GM21576 (cell line): ENCODE measurements around the gene FAM83G.
"Not testable (repeated sequence)": the region's sequence is repeated elsewhere in the genome, so short reads cannot be mapped to it uniquely, and the experiment has no call there.

Experiments
- ATAC-seq: cut with Tn5 transposase; IDR thresholded peaks from one replicate; pipeline ENCODE4 v1.9.1; 2021; ENCODE audit warnings: mild to moderate bottlenecking, moderate library complexity; ENCODE audit not compliant: unreplicated experiment

The FAM83G gene

DNA sequence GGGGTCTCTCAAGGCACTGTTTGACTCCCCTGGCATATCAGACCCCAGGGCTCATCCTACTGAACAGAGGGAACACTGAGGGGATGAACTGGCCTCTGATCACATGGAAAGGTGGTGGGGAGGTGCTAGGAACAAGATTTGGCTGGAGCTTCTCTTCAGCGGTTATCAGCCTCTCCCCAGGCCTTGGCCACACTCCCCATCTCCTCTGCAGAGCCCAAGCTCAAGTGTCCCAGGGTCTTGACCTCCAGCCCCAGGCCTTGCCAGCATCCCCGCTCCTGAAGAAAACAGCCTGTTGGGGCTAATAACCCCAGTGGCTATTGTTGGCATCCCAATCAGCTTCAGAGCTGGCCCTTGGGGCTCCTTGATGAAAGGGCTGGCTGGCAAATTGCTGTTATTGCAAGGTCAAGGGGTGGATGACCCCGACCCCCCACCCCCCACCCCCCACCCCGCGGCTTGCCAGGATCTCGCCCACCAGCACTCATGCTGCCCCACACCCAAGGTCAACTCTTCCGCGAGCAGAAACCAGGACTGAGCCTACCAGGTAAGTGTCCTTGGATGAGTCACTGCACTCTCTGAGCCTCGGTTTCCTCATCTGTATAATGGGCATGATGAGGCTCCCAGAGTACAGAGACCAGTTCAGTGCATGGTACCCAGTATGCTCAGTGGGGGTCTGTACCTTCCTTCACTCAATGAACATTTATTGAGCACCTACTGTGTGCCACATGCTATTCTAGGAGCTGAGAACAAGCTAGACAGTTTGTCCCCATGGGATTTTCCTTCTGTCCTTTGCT lies 18.8 kb upstream of the FAM83G start:
- ATAC-seq: no peak

- no peak for ATAC-seq
Observed at GRCh38 chr17:19022747-19023146, 18.2 kb upstream of the FAM83G start.

GRCh38 chr17:19022128-19022527 lies 17.6 kb upstream of the FAM83G start:
- no peak for ATAC-seq

DNA sequence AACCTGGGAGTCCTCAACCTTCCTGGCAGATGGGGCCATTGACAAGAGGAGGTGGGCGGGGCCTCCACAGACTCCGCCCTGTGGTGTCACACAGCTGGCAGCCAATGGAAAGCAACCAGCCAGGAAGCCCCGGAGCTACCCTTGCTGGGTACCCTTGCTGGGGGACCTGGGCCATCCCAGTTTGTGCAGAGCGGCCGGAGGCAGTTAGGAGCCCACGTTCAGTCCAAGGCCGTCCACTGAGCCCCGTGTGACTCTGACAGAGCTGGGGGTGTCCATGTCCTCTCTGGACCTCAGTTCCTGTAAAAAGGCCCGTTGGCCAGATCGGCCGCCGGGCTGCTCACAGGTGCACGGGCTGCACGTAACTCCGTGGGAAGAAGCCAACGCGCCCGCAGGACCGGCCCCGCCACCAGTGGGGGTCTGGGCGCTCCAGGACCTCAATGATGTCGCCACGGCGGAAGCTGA lies 17.1 kb upstream of the FAM83G start:
- no peak for ATAC-seq

DNA sequence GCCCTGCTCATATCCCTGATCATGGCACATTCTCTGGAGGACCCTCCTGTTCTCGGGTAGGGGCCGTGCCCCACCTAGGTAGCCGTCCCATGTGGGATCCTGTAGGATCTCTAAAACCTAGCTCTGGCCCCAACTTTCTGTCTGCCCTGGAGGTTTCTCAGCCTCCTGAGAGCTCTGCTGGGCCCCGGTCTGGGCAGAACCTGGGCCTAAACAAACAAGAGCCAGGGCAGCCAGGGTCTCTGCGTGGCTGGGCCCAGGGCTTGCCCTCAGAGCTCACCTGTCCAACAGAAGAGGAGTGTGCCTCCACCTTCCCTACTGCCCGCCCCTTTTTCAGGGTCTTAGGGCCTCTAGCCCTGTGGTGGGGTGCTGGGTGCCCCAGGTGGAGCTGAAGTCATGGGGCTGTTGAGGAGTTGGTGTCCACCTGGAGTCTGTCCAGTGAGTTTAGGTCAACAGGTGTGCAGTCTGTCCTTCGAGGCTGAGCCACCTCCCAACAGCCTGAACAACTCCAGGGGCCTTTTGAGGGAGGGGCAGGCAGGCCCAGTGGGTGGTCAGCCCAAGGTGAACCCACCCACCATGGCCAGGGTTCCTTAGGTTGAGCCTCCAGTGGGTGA lies 16.6 kb upstream of the FAM83G start:
- not testable (repeated sequence) for ATAC-seq

GRCh38 chr17:19020016-19020415 lies 15.5 kb upstream of the FAM83G start:
- no peak for ATAC-seq

DNA sequence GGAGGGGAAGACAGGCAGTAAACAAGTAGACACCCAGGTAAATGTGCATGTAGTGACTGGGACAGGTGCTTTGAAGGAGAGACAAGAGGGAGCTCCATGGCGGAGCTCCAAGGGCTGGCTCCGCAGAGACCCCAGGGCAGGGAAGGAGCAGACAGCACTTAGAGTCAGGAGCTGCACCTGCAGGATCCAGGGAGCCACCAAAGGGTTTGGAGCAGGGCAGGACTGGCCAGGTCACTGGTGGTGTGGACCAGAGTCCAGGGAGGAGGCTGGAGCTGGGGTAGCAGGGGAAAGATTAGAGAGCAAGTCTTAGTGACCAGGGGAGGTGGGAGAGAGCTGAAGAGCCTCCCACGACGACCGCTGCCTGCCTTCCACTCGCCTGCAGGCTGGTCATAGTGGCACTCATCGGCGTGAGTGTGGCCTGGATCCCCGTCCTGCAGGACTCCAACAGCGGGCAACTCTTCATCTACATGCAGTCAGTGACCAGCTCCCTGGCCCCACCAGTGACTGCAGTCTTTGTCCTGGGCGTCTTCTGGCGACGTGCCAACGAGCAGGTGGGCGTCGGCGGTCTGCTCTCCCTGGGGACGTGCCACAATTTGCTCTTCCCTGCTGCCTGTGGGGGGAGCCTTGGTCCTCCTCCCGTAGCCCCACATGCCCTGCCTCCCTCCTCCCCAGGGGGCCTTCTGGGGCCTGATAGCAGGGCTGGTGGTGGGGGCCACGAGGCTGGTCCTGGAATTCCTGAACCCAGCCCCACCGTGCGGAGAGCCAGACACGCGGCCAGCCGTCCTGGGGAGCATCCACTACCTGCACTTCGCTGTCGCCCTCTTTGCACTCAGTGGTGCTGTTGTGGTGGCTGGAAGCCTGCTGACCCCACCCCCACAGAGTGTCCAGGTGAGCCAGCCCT lies 14.7 kb upstream of the FAM83G start:
- no peak for ATAC-seq

DNA sequence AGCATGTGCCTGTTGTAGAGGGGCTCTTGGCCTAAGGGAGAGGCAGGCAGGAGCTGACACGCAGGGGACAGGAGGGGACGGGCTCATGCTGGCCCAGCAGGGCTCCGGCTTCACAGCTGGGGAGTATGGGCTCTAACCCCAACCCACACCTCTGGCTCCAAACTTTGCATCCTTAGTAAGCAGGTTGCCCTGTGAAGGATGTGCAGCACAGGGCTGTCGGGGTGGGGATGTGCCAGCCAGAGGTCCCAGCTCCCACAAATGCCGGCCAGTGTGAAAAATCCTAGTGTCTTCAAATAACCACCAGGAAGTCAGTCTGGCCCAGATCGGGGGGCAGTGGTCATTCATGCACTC lies 14.0 kb upstream of the FAM83G start:
- ATAC-seq: no peak

- ATAC-seq: no peak
Observed at GRCh38 chr17:19017804-19018599, 13.4 kb upstream of the FAM83G start.

- no peak for ATAC-seq
Observed at GRCh38 chr17:19017401-19017800, 12.8 kb upstream of the FAM83G start.

DNA sequence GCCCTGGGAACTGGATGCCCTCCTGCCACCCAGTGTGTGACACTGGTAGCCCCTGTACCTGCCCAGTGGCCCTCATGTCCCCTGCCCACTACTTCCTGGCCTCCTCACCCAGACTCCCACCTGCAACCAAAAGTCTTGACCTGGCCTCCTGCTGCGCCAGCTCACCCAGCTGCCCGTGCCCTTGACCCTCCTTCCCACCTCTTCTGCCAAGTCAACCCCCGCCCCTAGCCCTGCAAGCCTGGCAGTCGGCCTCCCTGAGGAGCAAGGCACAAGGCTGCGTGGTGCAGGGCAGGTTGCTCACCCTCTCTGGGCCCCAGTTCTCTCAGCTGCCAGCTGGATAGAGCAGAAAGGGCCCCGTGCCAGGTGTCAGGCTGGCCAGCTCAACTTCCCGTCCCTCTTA lies 12.3 kb upstream of the FAM83G start:
- no peak for ATAC-seq

- no peak for ATAC-seq
Observed at GRCh38 chr17:19016297-19016696, 11.7 kb upstream of the FAM83G start.

DNA sequence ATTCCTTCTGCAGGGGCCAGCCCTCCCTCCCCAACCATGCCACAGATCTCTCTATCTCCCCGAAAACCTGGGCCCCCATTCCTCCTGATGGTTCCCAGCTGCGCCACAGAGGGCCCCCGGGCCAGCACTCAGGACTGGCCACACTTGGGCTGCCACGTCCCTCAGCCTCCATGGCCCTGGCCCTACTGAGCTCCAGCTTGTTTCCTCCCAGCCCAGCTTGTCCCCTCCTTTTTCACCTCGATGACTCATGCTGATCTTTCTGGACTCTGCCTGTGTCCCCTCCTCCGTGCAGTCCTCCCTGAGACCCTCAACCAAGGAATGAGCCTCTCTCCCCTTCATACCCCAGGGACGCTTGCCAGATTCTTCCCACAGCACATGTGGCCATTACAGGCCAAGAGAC lies 10.9 kb upstream of the FAM83G start:
- no peak for ATAC-seq

DNA sequence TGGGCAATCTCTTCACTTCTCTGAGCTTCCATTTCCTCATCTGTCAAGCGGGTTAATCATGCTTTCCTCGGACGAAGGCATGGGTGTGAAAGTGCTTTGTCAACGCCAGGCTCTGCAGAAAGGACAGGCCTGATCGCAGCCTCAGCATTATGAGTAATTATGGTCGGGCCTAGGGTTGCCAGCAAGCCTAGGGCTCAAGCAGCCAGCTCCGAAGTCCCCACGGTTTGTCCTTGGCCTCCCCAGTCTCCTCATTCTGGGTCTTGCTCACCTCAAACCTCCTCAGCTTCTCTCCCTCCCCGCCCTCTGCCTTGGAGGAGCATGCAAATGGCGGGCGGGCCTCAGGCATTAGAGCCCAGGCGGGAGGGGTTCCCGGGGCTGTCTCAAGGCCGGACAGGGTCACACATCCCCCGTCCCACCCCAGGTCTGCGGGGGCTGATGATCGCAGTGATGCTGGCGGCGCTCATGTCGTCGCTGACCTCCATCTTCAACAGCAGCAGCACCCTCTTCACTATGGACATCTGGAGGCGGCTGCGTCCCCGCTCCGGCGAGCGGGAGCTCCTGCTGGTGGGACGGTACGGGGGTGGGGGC lies 10.2 kb upstream of the FAM83G start:
- ATAC-seq: no peak

GRCh38 chr17:19013806-19014627 lies 9.5 kb upstream of the FAM83G start:
- no peak for ATAC-seq

GRCh38 chr17:19013226-19013625 lies 8.7 kb upstream of the FAM83G start:
- ATAC-seq: no peak

DNA sequence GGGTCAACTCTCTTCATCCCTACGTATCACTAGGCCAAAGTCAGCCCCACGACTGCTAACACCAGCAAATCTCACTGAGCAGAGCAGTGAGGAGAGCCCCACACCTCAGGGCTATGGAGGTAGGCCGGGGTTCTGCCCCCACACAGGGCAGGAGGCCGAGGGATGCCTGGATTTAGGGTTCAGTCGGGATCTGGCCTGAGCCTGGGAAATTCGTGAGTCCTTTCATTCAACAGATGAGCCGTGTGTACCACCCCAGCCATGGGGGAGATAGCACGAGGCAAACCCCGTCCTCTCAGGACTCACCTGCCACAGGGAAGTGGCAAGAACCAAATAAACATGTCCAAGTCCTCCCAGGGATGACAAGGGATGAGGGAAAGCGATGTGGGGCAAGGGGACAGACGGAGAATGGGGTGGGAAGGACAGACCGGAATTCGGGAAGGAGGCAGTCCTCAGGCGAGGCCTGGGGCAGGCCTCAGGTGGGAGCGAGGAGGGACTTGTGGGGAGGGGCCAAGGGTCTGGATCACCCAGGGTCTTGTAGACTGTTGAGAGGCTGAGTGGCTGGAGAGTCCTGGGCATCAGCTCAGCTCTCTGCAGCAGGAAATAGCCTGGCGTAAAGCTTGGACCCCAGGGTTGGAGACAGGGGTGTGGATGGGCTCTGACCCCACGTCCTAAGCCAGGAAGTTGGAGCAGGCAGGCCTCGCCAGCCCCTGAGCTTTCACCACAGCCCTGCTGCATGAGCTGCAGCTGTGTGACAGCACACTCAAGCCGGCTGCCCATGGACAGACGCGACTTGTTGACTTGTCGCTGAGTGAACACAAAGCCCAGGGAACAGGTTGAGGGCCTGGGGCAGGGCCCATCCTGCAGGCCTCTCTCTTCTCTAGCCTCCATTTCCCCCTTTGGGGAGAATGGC lies 7.9 kb upstream of the FAM83G start:
- no peak for ATAC-seq

- ATAC-seq: no peak
Observed at GRCh38 chr17:19011581-19011980, 7.0 kb upstream of the FAM83G start.
